CD8-positive, alpha-beta memory T cell (primary cell): ENCODE data around the gene DNAH11. TPM values are rescaled to one million over a fixed set of nuclear protein-coding genes. Genes with fewer than 3 reads are reported as not detected.

Experiments used
- CTCF ChIA-PET: fragments of 350-600 bp; sonication (Branson Sonifier 250); formaldehyde crosslinking; loops from one replicate; lab custom pipeline; 2021; ENCODE audit warnings: antibody characterized with exemption; lab: Charles Lee
- POLR2A ChIA-PET: fragments of 350-600 bp; sonication (Branson Sonifier 250); formaldehyde crosslinking; loops from one replicate; lab custom pipeline; 2021; ENCODE audit warnings: antibody characterized with exemption; lab: Charles Lee
- DNase-seq, 5 donors: peaks; one replicate each; pipeline versions ENCODE4 v3.0.0 to v3.0.0-alpha.2; 2020 to 2022; ENCODE audit warnings: mixed read lengths in 1 of 5
- H3K27ac ChIP-seq: one replicate; pipeline ENCODE4 v1.7.0; 2013; ENCODE audit warnings: low read depth, mild to moderate bottlenecking, low read length, moderate library complexity
- H3K27me3 ChIP-seq: 2 replicates; pipeline ENCODE4 v1.7.0; 2013; ENCODE audit warnings: low read length, mild to moderate bottlenecking; ENCODE audit not compliant: insufficient read depth, poor library complexity, severe bottlenecking
- H3K36me3 ChIP-seq: 2 replicates; pipeline ENCODE4 v1.7.0; 2013; ENCODE audit warnings: mild to moderate bottlenecking, low read length, moderate library complexity; ENCODE audit not compliant: insufficient read depth
- H3K4me1 ChIP-seq: 2 replicates; pipeline ENCODE4 v1.7.0; 2013; ENCODE audit warnings: mild to moderate bottlenecking, low read length, moderate library complexity; ENCODE audit not compliant: insufficient read depth
- H3K4me3 ChIP-seq: 2 replicates; pipeline ENCODE4 v1.7.0; 2013; ENCODE audit warnings: mild to moderate bottlenecking, low read length
- H3K9me3 ChIP-seq: 2 replicates; pipeline ENCODE4 v1.7.0; 2013; ENCODE audit warnings: mild to moderate bottlenecking, low read length
- H3K27ac Mint-ChIP-seq, 8 donors: one replicate each; pipeline ENCODE4 v1.8.0; 2020 to 2021; ENCODE audit warnings: mixed read lengths in 8 of 8, mild to moderate bottlenecking in 6 of 8, inconsistent platforms in 3 of 8, moderate library complexity in 3 of 8
- H3K27me3 Mint-ChIP-seq, 2 donors: one replicate each; pipeline ENCODE4 v1.8.0; 2020 to 2021; ENCODE audit warnings: mixed read lengths in 2 of 2, mild to moderate bottlenecking in 1 of 2, moderate library complexity in 1 of 2
- H3K36me3 Mint-ChIP-seq, 3 donors: one replicate each; pipeline ENCODE4 v1.8.0; 2020 to 2021; ENCODE audit warnings: mixed read lengths in 3 of 3, inconsistent platforms in 1 of 3, mild to moderate bottlenecking in 1 of 3
- H3K4me1 Mint-ChIP-seq, 3 donors: one replicate each; pipeline ENCODE4 v1.8.0; 2020 to 2021; ENCODE audit warnings: mixed read lengths in 3 of 3, inconsistent platforms in 1 of 3, mild to moderate bottlenecking in 1 of 3
- H3K4me3 Mint-ChIP-seq, 7 donors: one replicate each; pipeline ENCODE4 v1.8.0; 2020 to 2021; ENCODE audit warnings: mixed read lengths in 7 of 7, mild to moderate bottlenecking in 6 of 7, moderate library complexity in 4 of 7, inconsistent platforms in 2 of 7
- H3K9me3 Mint-ChIP-seq, 5 donors: one replicate each; pipeline ENCODE4 v1.8.0; 2020 to 2022; ENCODE audit warnings: mixed read lengths in 5 of 5, mild to moderate bottlenecking in 3 of 5, moderate library complexity in 2 of 5, inconsistent platforms in 1 of 5
- polyA plus RNA-seq: library from polyadenylated mRNA; unstranded; fragments of 300-500 nt; fragmentation: Illumina TruSeq; gene quantifications from one replicate; pipeline ENCODE4 v1.2.3, GENCODE V29; 2021
- total RNA-seq, 2 experiments: library from RNA; stranded (reverse); gene quantifications; one replicate each; pipeline ENCODE4 v1.2.3, GENCODE V29; 2021

DNAH11 gene
- total and polyA plus RNA-seq, 3 experiments from 2014 or later, result 0.02 TPM; not detected in 2

- CTCF ChIA-PET, result no interaction called here
- Mint-ChIP-seq H3K27ac (no peak overlapping the region), H3K9me3 (peaks cover 0 to 17% (median 6%) of the 10 kb centered on the region in 5 donors), H3K27me3 (peaks cover 8 to 24% of the 10 kb centered on the region in 2 donors), H3K4me3 (no peak overlapping the region), H3K36me3 (no peaks in the 10 kb centered on the region), H3K4me1 (peaks cover 0 to 8% (median 0%) of the 10 kb centered on the region in 3 donors)
- H3K4me1 ChIP-seq, result no peaks in the 10 kb centered on the region
- no peaks in the 10 kb centered on the region for H3K27me3 ChIP-seq
- no peak overlapping the region for H3K4me3 ChIP-seq
- POLR2A ChIA-PET, result no interaction called here
- no peaks in the 10 kb centered on the region for H3K9me3 ChIP-seq
- no peaks in the 10 kb centered on the region for H3K36me3 ChIP-seq
- DNase-seq, result no peak
- H3K27ac ChIP-seq, result no peak overlapping the region
Observed at GRCh38 chr7:21585070-21585724, 42.4 kb downstream of the DNAH11 start.

GRCh38 chr7:21587139-21587784, 44.4 kb downstream of the DNAH11 start:
- H3K4me3 ChIP-seq, result no peak overlapping the region

DNA sequence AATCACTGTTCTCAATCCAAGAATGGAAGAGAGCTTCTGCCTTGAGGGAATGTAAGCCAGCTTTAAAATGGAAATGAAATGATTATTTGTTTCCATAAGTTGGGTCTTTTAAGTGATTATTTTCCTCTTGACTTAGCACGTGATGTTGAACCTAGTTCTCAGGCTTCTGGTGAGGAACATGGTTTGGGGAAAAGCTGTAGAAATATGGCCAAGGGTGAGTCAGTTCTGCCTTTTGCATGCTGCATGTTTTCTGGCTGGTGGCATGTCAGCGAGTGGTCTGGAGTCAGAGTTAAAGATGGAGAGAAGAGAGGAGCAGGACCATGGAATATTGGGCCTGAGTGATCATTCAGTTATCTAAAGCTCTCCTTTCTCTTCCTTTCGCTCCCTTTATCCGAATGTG, 54.0 kb downstream of the DNAH11 start:
- no peaks in the 10 kb centered on the region for H3K36me3 Mint-ChIP-seq
- H3K9me3 ChIP-seq, result no peaks in the 10 kb centered on the region
- CTCF ChIA-PET, result no interaction called here
- peaks cover 0 to 2% (median 0%) of the 10 kb centered on the region in 5 donors for H3K9me3 Mint-ChIP-seq
- no peak overlapping the region for H3K27ac Mint-ChIP-seq
- H3K4me3 ChIP-seq, result no peak overlapping the region
- no peaks in the 10 kb centered on the region for H3K27me3 ChIP-seq
- H3K27ac ChIP-seq, result no peak overlapping the region
- no peaks in the 10 kb centered on the region for H3K36me3 ChIP-seq
- no peak for DNase-seq
- POLR2A ChIA-PET, result no interaction called here
- no peaks in the 10 kb centered on the region for H3K4me1 Mint-ChIP-seq
- no peaks in the 10 kb centered on the region for H3K4me1 ChIP-seq
- peaks cover 0 to 8% of the 10 kb centered on the region in 2 donors for H3K27me3 Mint-ChIP-seq
- no peak overlapping the region for H3K4me3 Mint-ChIP-seq

More at GRCh38 chr7:21587139-21587784, 44.4 kb downstream of the DNAH11 start:
- POLR2A ChIA-PET, result no interaction called here
- Mint-ChIP-seq H3K9me3 (peaks cover 0 to 17% (median 6%) of the 10 kb centered on the region in 5 donors), H3K27ac (no peak overlapping the region), H3K4me3 (no peak overlapping the region), H3K4me1 (peaks cover 0 to 8% (median 0%) of the 10 kb centered on the region in 3 donors), H3K27me3 (peaks cover 8 to 18% of the 10 kb centered on the region in 2 donors), H3K36me3 (no peaks in the 10 kb centered on the region)
- DNase-seq, result no peak
- no peaks in the 10 kb centered on the region for H3K27me3 ChIP-seq
- no peak overlapping the region for H3K27ac ChIP-seq
- no peaks in the 10 kb centered on the region for H3K36me3 ChIP-seq
- no peaks in the 10 kb centered on the region for H3K9me3 ChIP-seq
- H3K4me1 ChIP-seq, result no peaks in the 10 kb centered on the region
- CTCF ChIA-PET, result no interaction called here

DNA sequence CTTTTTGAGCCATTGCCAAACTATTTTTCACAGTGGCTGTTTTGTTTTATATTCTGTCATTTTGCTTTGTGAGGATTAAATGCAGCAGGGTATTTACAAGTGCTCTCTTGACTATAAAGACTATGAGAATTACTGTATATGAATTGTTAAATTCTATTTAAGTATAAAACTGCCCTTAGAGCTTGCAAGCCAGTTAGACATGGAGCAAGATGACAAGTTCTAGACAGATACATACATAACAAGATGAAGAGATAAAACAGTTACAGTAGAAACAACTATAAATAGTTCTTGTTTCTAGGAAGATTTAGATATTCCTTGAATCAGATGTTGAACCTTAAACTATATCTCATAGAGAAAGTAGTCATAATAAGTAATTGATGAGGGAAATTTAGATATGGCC, 60.6 kb downstream of the DNAH11 start:
- Mint-ChIP-seq H3K4me3 (no peak overlapping the region), H3K27ac (no peak overlapping the region), H3K27me3 (peaks cover 3 to 38% of the 10 kb centered on the region in 2 donors), H3K4me1 (peaks cover 5 to 10% (median 8%) of the 10 kb centered on the region in 3 donors), H3K36me3 (no peaks in the 10 kb centered on the region), H3K9me3 (peaks cover 0 to 2% (median 0%) of the 10 kb centered on the region in 5 donors)
- no peak for DNase-seq
- no peak overlapping the region for H3K4me3 ChIP-seq
- H3K27ac ChIP-seq, result no peak overlapping the region
- CTCF ChIA-PET, result no interaction called here
- POLR2A ChIA-PET, result no interaction called here
- H3K4me1 ChIP-seq, result no peaks in the 10 kb centered on the region
- H3K36me3 ChIP-seq, result no peaks in the 10 kb centered on the region
- no peaks in the 10 kb centered on the region for H3K27me3 ChIP-seq
- H3K9me3 ChIP-seq, result no peaks in the 10 kb centered on the region

GRCh38 chr7:21603972-21604749, 61.3 kb downstream of the DNAH11 start:
- no peak for DNase-seq
- Mint-ChIP-seq H3K4me3 (no peak overlapping the region), H3K4me1 (peaks cover 5 to 10% (median 8%) of the 10 kb centered on the region in 3 donors), H3K9me3 (no peaks in the 10 kb centered on the region), H3K27ac (no peak overlapping the region), H3K27me3 (peaks cover 3 to 40% of the 10 kb centered on the region in 2 donors), H3K36me3 (no peaks in the 10 kb centered on the region)
- Histone ChIP-seq H3K27ac (no peak overlapping the region), H3K27me3 (no peaks in the 10 kb centered on the region), H3K9me3 (no peaks in the 10 kb centered on the region), H3K36me3 (no peaks in the 10 kb centered on the region), H3K4me3 (no peak overlapping the region), H3K4me1 (no peaks in the 10 kb centered on the region)
- POLR2A ChIA-PET, result no interaction called here
- CTCF ChIA-PET, result no interaction called here

- H3K4me3 Mint-ChIP-seq, result no peak overlapping the region
- no peaks in the 10 kb centered on the region for H3K4me1 ChIP-seq
- no peaks in the 10 kb centered on the region for H3K36me3 ChIP-seq
- H3K4me1 Mint-ChIP-seq, result peaks cover 5 to 10% (median 8%) of the 10 kb centered on the region in 3 donors
- ChIA-PET POLR2A (no interaction called here), CTCF (no interaction called here)
- H3K27ac ChIP-seq, result no peak overlapping the region
- H3K27ac Mint-ChIP-seq, result no peak overlapping the region
- H3K27me3 ChIP-seq, result no peaks in the 10 kb centered on the region
- peaks cover 6 to 41% of the 10 kb centered on the region in 2 donors for H3K27me3 Mint-ChIP-seq
- no peak overlapping the region for H3K4me3 ChIP-seq
- no peaks in the 10 kb centered on the region for H3K9me3 Mint-ChIP-seq
- H3K36me3 Mint-ChIP-seq, result no peaks in the 10 kb centered on the region
- DNase-seq, result no peak
- no peaks in the 10 kb centered on the region for H3K9me3 ChIP-seq
Observed at GRCh38 chr7:21605008-21605585, 62.3 kb downstream of the DNAH11 start.

GRCh38 chr7:21608465-21608864, 65.6 kb downstream of the DNAH11 start:
- H3K4me1 ChIP-seq, result no peaks in the 10 kb centered on the region
- H3K27me3 ChIP-seq, result no peaks in the 10 kb centered on the region
- Mint-ChIP-seq H3K27me3 (peaks cover 11 to 38% of the 10 kb centered on the region in 2 donors), H3K4me1 (peaks cover 5 to 10% (median 8%) of the 10 kb centered on the region in 3 donors), H3K27ac (no peak overlapping the region), H3K4me3 (no peak overlapping the region), H3K9me3 (no peaks in the 10 kb centered on the region), H3K36me3 (no peaks in the 10 kb centered on the region)
- no peaks in the 10 kb centered on the region for H3K9me3 ChIP-seq
- POLR2A ChIA-PET, result no interaction called here
- H3K27ac ChIP-seq, result no peak overlapping the region
- DNase-seq, result no peak
- no peaks in the 10 kb centered on the region for H3K36me3 ChIP-seq
- no peak overlapping the region for H3K4me3 ChIP-seq
- CTCF ChIA-PET, result no interaction called here

DNA sequence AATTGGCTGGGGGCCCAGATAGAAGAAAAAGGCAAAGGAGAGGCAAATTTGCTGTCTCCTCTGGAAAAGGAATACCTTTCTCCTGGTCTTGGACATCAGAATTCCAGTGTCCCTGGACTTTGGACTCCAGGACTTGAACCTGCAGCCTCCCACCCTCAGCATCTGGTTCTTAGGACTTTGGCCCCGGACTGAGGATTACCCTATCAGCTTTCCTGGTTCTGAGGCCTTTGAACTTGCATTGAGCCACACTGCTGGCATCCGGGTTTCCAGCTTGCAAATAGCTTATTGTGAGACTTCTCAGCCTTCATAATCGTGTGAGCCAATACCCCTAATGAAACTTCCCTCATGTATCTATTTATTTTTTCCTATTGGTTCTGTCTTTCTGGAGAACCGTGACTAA, 68.3 kb downstream of the DNAH11 start:
- no peak for DNase-seq
- H3K4me3 ChIP-seq, result no peak overlapping the region
- H3K4me1 Mint-ChIP-seq, result no peaks in the 10 kb centered on the region
- POLR2A ChIA-PET, result no interaction called here
- no peaks in the 10 kb centered on the region for H3K27me3 ChIP-seq
- no peaks in the 10 kb centered on the region for H3K36me3 ChIP-seq
- H3K4me1 ChIP-seq, result no peaks in the 10 kb centered on the region
- H3K4me3 Mint-ChIP-seq, result no peak overlapping the region
- no peaks in the 10 kb centered on the region for H3K36me3 Mint-ChIP-seq
- H3K9me3 ChIP-seq, result no peaks in the 10 kb centered on the region
- no peaks in the 10 kb centered on the region for H3K9me3 Mint-ChIP-seq
- no peak overlapping the region for H3K27ac ChIP-seq
- CTCF ChIA-PET, result no interaction called here
- H3K27me3 Mint-ChIP-seq, result peaks cover 10 to 33% of the 10 kb centered on the region in 2 donors
- H3K27ac Mint-ChIP-seq, result no peak overlapping the region
